ENCODE measurements around the gene EXOC2. TPM values are rescaled to one million over a fixed set of nuclear protein-coding genes. Genes with fewer than 3 reads are reported as not detected.

The EXOC2 gene
- polyA plus RNA-seq, 1 donor (not counting 4 experiments of a cell fraction or from before 2014, with no cell fraction given) = 28.4 TPM

- Histone ChIP-seq H3K36me3 (ENCODE audit: control insufficient read depth in 2 of 2, extremely low read depth in 1 of 2, insufficient read depth in 2 of 2, low read length in 2 of 2) (peaks cover 0 to 4% of the 10 kb centered on the region in 2 experiments), H3K27me3 (ENCODE audit: control insufficient read depth, extremely low read depth, insufficient read depth, low read length) (no peaks in the 10 kb centered on the region), H3K79me2 (ENCODE audit: control insufficient read depth, insufficient read depth, low read length) (no peaks in the 10 kb centered on the region), H3K9ac (ENCODE audit: control insufficient read depth, extremely low read depth, insufficient read depth, low read length) (no peak overlapping the region), H3K9me1 (ENCODE audit: control insufficient read depth, extremely low read depth, insufficient read depth, low read length) (no peaks in the 10 kb centered on the region), H3K9me3 (ENCODE audit: control insufficient read depth, low read depth, low read length) (no peaks in the 10 kb centered on the region), H3K4me3 (ENCODE audit: control insufficient read depth in 2 of 3, extremely low read depth in 1 of 3, insufficient read depth in 2 of 3, low read depth in 1 of 3, low read length in 3 of 3) (no peak overlapping the region), H3K4me2 (ENCODE audit: control insufficient read depth, extremely low read depth, insufficient read depth, low read depth, low read length) (no peak overlapping the region), H2AFZ (ENCODE audit: control insufficient read depth, low read length) (no peak overlapping the region), H3K27ac (ENCODE audit: control insufficient read depth, insufficient read depth, low read length) (no peak overlapping the region), H3K4me1 (ENCODE audit: control insufficient read depth, extremely low read depth, insufficient read depth, low read length) (peaks cover 6% of the 10 kb centered on the region), H4K20me1 (ENCODE audit: control insufficient read depth, extremely low read depth, insufficient read depth, low read length) (peaks cover 6% of the 10 kb centered on the region)
- DNase-seq (ENCODE audit: low read depth, low spot score) = no peak
- TF ChIP-seq CTCF (optimal IDR thresholded peaks at IDR 0.05 in 1 of 3, IDR thresholded peaks at IDR 0.05 in 1 of 3, conservative IDR thresholded peaks at IDR 0.05 in 1 of 3; ENCODE audit: extremely low read depth in 1 of 3, insufficient read depth in 2 of 3, low read length in 3 of 3) (no peak), EZH2 (IDR thresholded peaks at IDR 0.05; ENCODE audit: low read length) (no peak)
- FAIRE-seq = no peak
- dilution Hi-C loops (cut with MboI; ENCODE audit: extremely low pct_ligation_motif_present, low sequenced_read_pairs) = no loop called here
These were observed 72.0 kb downstream of the EXOC2 start for GRCh38 chr6:620950-621349.

GRCh38 chr6:620166-620565 lies 72.8 kb downstream of the EXOC2 start:
- dilution Hi-C loops (cut with MboI; ENCODE audit: extremely low pct_ligation_motif_present, low sequenced_read_pairs) = no loop called here
- H4K20me1 ChIP-seq (ENCODE audit: control insufficient read depth, extremely low read depth, insufficient read depth, low read length) = peaks cover 6% of the 10 kb centered on the region
- no peak overlapping the region for H3K4me3 ChIP-seq (ENCODE audit: control insufficient read depth in 2 of 3, extremely low read depth in 1 of 3, insufficient read depth in 2 of 3, low read depth in 1 of 3, low read length in 3 of 3)
- no peak overlapping the region for H3K27ac ChIP-seq (ENCODE audit: control insufficient read depth, insufficient read depth, low read length)
- FAIRE-seq (no peak), DNase-seq (ENCODE audit: low read depth, low spot score) (no peak)
- TF ChIP-seq CTCF (optimal IDR thresholded peaks at IDR 0.05 in 1 of 3, IDR thresholded peaks at IDR 0.05 in 1 of 3, conservative IDR thresholded peaks at IDR 0.05 in 1 of 3; ENCODE audit: extremely low read depth in 1 of 3, insufficient read depth in 2 of 3, low read length in 3 of 3) = no peak
- no peak for TF ChIP-seq EZH2 (IDR thresholded peaks at IDR 0.05; ENCODE audit: low read length)
- peaks cover 0 to 5% of the 10 kb centered on the region in 2 experiments for H3K36me3 ChIP-seq (ENCODE audit: control insufficient read depth in 2 of 2, extremely low read depth in 1 of 2, insufficient read depth in 2 of 2, low read length in 2 of 2)
- H3K9me3 ChIP-seq (ENCODE audit: control insufficient read depth, low read depth, low read length) = no peaks in the 10 kb centered on the region
- H3K9ac ChIP-seq (ENCODE audit: control insufficient read depth, extremely low read depth, insufficient read depth, low read length) = no peak overlapping the region
- H3K9me1 ChIP-seq (ENCODE audit: control insufficient read depth, extremely low read depth, insufficient read depth, low read length) = no peaks in the 10 kb centered on the region
- no peaks in the 10 kb centered on the region for H3K27me3 ChIP-seq (ENCODE audit: control insufficient read depth, extremely low read depth, insufficient read depth, low read length)
- no peak overlapping the region for H3K4me2 ChIP-seq (ENCODE audit: control insufficient read depth, extremely low read depth, insufficient read depth, low read depth, low read length)
- H2AFZ ChIP-seq (ENCODE audit: control insufficient read depth, low read length) = no peak overlapping the region
- peaks cover 6% of the 10 kb centered on the region for H3K4me1 ChIP-seq (ENCODE audit: control insufficient read depth, extremely low read depth, insufficient read depth, low read length)
- no peaks in the 10 kb centered on the region for H3K79me2 ChIP-seq (ENCODE audit: control insufficient read depth, insufficient read depth, low read length)

Measured in keratinocyte (primary cell).